Activated gamma-delta T cell treated with anti-CD3 and anti-CD28 coated beads, Interleukin-2, amount 50 U/mL, for 16 hours (primary cell): Measurements from ENCODE around the gene OPA3.

Experiments
- DNase-seq: peaks from one replicate; pipeline ENCODE4 v3.0.0-alpha.2; 2020; ENCODE audit warnings: low read depth

The OPA3 gene

DNA sequence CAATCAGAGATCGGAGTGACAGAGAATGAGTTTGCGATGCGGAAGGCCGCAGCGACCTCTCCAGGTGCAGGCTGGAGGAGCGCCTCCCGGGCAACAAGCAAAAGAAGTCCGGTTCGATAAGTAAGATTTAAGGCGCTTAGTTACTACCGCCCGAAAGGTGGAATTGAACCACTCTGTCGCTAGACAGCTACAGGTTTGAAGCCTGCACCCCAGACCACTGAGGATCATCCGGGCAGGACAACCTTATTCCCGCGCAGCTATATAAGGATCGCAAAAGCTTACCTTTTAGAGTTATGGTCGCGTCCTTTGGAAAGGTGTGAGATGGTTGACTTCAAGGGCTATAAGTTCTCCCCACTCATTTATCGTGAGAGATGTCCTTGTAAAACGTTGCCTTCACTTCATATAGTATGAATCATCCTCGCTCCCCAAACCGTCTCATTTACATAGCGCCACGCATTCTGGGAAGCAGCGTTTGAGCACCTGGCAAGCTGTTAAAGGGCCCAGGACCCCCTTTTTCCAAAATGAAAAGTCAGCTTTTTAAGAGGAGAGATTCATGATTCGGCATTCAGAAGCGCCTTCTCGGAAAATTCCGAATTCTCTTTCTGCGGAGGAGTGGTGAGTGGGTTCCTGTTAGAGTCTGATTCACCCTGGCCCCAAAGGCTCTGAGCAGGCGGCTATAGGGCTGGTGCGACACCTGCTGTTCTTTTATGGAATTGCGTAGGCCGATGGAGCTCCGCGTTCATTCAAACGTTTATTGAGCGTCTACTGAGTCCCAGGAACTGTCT lies 106.0 kb downstream of the OPA3 start:
- DNase-seq, result peak; percentile 82

DNA sequence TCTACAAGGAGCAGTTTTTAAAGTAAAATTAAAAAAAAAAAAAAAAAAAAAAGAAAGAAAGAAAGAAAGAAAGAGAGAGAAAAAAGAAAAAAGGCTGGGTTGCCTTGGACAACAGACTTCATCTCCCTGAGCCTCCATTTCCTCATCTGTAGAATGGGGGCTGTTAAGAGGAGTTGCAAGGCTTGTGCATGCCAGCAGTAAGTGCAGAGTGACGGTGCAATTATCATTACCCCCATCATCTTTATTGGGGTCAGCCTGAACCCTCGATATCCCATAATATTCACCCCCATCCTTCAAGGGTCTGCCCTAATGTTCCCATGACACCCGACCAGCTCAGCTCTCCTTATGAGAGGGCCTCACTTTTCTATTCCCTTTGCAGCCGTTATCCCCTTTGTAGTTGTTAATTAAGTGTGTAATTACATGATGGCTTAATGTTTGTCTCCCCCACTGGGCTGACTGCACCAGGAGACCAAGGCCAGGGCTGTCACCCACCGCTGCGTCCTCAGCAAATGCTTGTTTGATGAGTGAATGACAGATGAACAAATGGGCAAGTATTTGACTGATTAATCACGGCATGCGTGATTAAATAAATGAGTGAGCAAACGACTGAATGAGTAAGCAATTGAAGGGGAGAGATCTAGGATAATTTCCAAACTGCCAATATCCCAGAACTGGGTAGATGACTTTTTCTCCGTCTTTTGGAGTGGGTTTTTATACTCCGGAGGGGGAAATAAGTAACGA lies 106.7 kb downstream of the OPA3 start:
- no peak for DNase-seq
